GM23338 (cell line): ENCODE data around the gene BARX1. TPM values are rescaled to one million over a fixed set of nuclear protein-coding genes. Genes with fewer than 3 reads are reported as not detected.

Experiments used
- ATAC-seq: fragments of 200-7000 bp; cut with Tn5 transposase; 3 replicates; pipeline ENCODE4 v1.9.1; 2020
- DNase-seq: peaks from one replicate; pipeline ENCODE4 v3.0.0-alpha.2; 2015; ENCODE audit warnings: low spot score
- H2AFZ ChIP-seq: fragments of 200-600 bp; sonication (generic); 2 replicates; pipeline ENCODE4 v1.8.0; 2016; ENCODE audit warnings: antibody characterized with exemption, mild to moderate bottlenecking, moderate library complexity
- H3F3A ChIP-seq: fragments of 200-600 bp; sonication (generic); replicated peaks from 2 replicates; pipeline ENCODE4 v1.8.0; 2017; ENCODE audit warnings: antibody characterized with exemption, mixed run types, low read depth
- H3K27ac ChIP-seq: fragments of 200-600 bp; sonication (generic); 2 replicates; pipeline ENCODE4 v1.6.1; 2016; ENCODE audit warnings: low read depth
- H3K27me3 ChIP-seq: fragments of 200-600 bp; sonication (generic); 2 replicates; pipeline ENCODE4 v1.8.0; 2016; ENCODE audit warnings: mild to moderate bottlenecking, mixed run types, moderate library complexity; ENCODE audit not compliant: insufficient read depth
- H3K36me3 ChIP-seq: fragments of 200-600 bp; sonication (generic); 2 replicates; pipeline ENCODE4 v1.8.0; 2016; ENCODE audit warnings: mild to moderate bottlenecking; ENCODE audit not compliant: insufficient read depth
- H3K4me1 ChIP-seq: fragments of 200-600 bp; sonication (generic); 2 replicates; pipeline ENCODE4 v1.8.0; 2016; ENCODE audit warnings: mild to moderate bottlenecking, moderate library complexity; ENCODE audit not compliant: insufficient read depth
- H3K4me2 ChIP-seq: fragments of 200-600 bp; sonication (generic); 2 replicates; pipeline ENCODE4 v1.7.1; 2017; ENCODE audit warnings: mixed run types
- H3K4me3 ChIP-seq: fragments of 200-600 bp; sonication (generic); 2 replicates; pipeline ENCODE4 v1.6.1; 2016; ENCODE audit warnings: mixed run types
- H3K79me2 ChIP-seq: fragments of 200-600 bp; sonication (generic); replicated peaks from 2 replicates; pipeline ENCODE4 v1.8.0; 2017; ENCODE audit warnings: mild to moderate bottlenecking; ENCODE audit not compliant: insufficient read depth
- H3K9me2 ChIP-seq: fragments of 200-600 bp; sonication (generic); 2 replicates; pipeline ENCODE4 v1.8.0; 2017; ENCODE audit not compliant: insufficient read depth
- H4K20me1 ChIP-seq: fragments of 200-600 bp; sonication (generic); replicated peaks from 2 replicates; pipeline ENCODE4 v1.8.0; 2017; ENCODE audit warnings: mild to moderate bottlenecking; ENCODE audit not compliant: insufficient read depth
- H3K27ac Mint-ChIP-seq: 2 replicates; pipeline ENCODE4 v1.8.0; 2020; ENCODE audit warnings: inconsistent platforms, mild to moderate bottlenecking, moderate library complexity, mixed read lengths
- H3K27me3 Mint-ChIP-seq: 3 replicates; pipeline ENCODE4 v1.8.0; 2022; ENCODE audit warnings: low read depth, mild to moderate bottlenecking, moderate library complexity, mixed read lengths, inconsistent platforms; ENCODE audit not compliant: insufficient read depth, poor library complexity
- H3K36me3 Mint-ChIP-seq: 3 replicates; pipeline ENCODE4 v1.8.0; 2021; ENCODE audit warnings: low read depth, mild to moderate bottlenecking, inconsistent platforms, moderate library complexity, mixed read lengths
- H3K4me1 Mint-ChIP-seq: 3 replicates; pipeline ENCODE4 v1.8.0; 2020; ENCODE audit warnings: mild to moderate bottlenecking, inconsistent platforms, mixed read lengths
- H3K4me3 Mint-ChIP-seq: 3 replicates; pipeline ENCODE4 v1.8.0; 2021; ENCODE audit warnings: moderate library complexity, mild to moderate bottlenecking, inconsistent platforms, mixed read lengths
- H3K9me3 Mint-ChIP-seq: 3 replicates; pipeline ENCODE4 v1.8.0; 2020; ENCODE audit warnings: moderate library complexity, mild to moderate bottlenecking, inconsistent platforms, mixed read lengths
- CREB1 ChIP-seq: fragments of 250-450 bp; sonication (Bioruptor Pico); IDR thresholded peaks from 2 replicates; pipeline ENCODE4 v1.5.0; 2020; ENCODE audit warnings: low read depth, mild to moderate bottlenecking, moderate library complexity
- EZH2 ChIP-seq: fragments of 200-600 bp; sonication (generic); IDR thresholded peaks from one replicate; pipeline ENCODE4 v1.8.0; 2017; ENCODE audit warnings: antibody characterized with exemption, mild to moderate bottlenecking, low read depth; ENCODE audit not compliant: unreplicated experiment
- EZH2phosphoT487 ChIP-seq: fragments of 200-600 bp; sonication (generic); IDR thresholded peaks from one replicate; pipeline ENCODE4 v1.8.1; 2018; ENCODE audit warnings: antibody characterized with exemption; ENCODE audit not compliant: unreplicated experiment
- JUNB ChIP-seq: IDR thresholded peaks from one replicate; pipeline ENCODE4 v1.6.1; 2016; ENCODE audit warnings: antibody characterized with exemption; ENCODE audit not compliant: unreplicated experiment
- NANOG ChIP-seq: IDR thresholded peaks from 2 replicates; pipeline ENCODE4 v1.6.1; 2016; ENCODE audit warnings: antibody characterized with exemption, borderline replicate concordance
- POLR2AphosphoS5 ChIP-seq: IDR thresholded peaks from 2 replicates; pipeline ENCODE4 v1.6.1; 2016; ENCODE audit warnings: antibody characterized with exemption, low read depth
- STAT1 ChIP-seq: IDR thresholded peaks from one replicate; pipeline ENCODE4 v1.6.1; 2016; ENCODE audit warnings: antibody characterized with exemption; ENCODE audit not compliant: unreplicated experiment
- ZNF114 ChIP-seq: fragments of 250-450 bp; sonication (Bioruptor Pico); IDR thresholded peaks from 2 replicates; pipeline ENCODE4 v1.5.0; 2020; ENCODE audit warnings: mild to moderate bottlenecking, moderate library complexity
- ZNF331 ChIP-seq: fragments of 250-450 bp; sonication (Bioruptor Pico); IDR thresholded peaks from 2 replicates; pipeline ENCODE4 v1.5.0; 2020; ENCODE audit warnings: low read depth, mild to moderate bottlenecking, moderate library complexity
- polyA plus RNA-seq: library from polyadenylated mRNA; unstranded; fragments of >200 nt; fragmentation: Nextera tagmentation; extraction: Ambion mirVana; gene quantifications from 2 replicates; pipeline ENCODE4 v1.2.1, GENCODE V29; 2016
- total RNA-seq: library from RNA; depleted of rRNA; stranded (reverse); fragments of >200 nt; shearing (Covaris generic); gene quantifications from 2 replicates; pipeline ENCODE4 v1.2.3, GENCODE V29; 2014
- TF ChIP-seq, protein P1 (sequence below): IDR thresholded peaks from one replicate; pipeline ENCODE4 v1.6.1; 2018; ENCODE audit warnings: antibody characterized with exemption; ENCODE audit not compliant: unreplicated experiment
- TF ChIP-seq, protein P2 (sequence below): IDR thresholded peaks from 2 replicates; pipeline ENCODE4 v1.6.1; 2016; ENCODE audit warnings: antibody characterized with exemption
- TF ChIP-seq, protein P3 (sequence below), 2 experiments: fragments of 200-600 bp in 1 of 2; sonication (generic) in 1 of 2; conservative IDR thresholded peaks; 2 replicates each; pipeline versions ENCODE4 v1.5.1 to v1.6.1; 2016 to 2017; ENCODE audit warnings: antibody characterized with exemption in 2 of 2, low read depth in 2 of 2, mild to moderate bottlenecking in 2 of 2, moderate library complexity in 1 of 2

BARX1 gene
- total and polyA plus RNA-seq, 2 experiments from 2014 or later: 0.87 to 1.6 TPM

DNA sequence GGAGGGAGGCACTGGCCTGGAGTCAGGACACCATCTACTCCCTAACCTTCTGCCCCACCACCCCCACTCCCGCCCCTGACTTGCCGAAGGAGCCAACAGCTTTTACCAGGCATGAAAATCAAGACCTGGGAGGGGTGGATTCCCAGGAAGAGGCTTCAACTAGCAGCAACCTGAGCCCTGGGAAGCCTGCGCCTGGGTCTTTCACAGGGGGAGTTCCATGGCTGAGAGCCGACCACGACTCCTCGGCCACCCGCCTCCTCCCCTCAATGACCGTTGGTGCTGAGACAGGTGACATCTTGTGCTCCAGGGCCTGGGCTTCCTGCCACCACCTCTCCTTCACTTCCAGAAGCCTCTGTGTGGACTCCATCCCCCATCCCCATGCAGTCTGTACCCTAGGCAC lies 37.1 kb downstream of the BARX1 start:
- Histone ChIP-seq H4K20me1 (no peaks in the 10 kb centered on the region), H3K9me2 (no peaks in the 10 kb centered on the region; the same call in 1 of the 2 replicates)
- ATAC-seq: no peak

DNA sequence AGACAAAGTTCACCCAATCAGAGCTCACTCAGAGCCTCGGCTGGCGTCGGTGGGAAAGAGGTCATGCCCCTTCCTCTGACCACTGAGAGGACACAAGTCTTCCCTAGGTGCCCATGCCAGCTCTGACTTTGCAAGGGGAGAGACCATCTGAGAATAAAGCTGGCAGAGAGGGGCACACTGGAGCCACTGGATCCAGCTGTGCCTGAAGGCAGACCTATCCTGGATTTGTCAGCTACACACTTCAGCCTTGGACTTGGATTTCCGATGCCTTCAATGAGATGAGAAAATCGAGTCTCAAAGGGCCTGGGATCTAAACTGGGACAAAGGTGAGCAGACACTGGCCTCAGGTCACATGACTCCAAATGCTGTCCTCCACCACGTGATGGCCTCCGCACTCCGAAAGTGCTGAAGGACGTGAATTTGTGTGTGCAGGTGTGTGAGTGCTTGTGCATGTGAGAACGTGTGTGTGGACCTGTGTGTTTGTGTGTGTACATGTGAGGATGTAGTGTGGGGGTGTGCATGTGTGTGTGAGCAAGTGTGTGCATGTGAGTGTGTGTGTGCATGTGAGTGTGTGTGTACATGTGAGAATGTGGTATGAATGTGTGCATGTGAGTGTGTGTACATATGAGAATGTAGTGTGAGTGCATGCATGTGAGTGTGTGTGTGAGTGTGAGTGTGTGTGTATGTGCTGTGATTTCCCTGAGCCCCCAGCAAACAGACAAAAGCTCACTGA lies 37.9 kb downstream of the BARX1 start:
- DNase-seq: no peak
- Histone ChIP-seq H3K4me1 (no peaks in the 10 kb centered on the region), H3K27ac (no peak overlapping the region), H3K27me3 (no peaks in the 10 kb centered on the region), H2AFZ (no peak overlapping the region), H3K4me3 (no peak overlapping the region), H4K20me1 (no peaks in the 10 kb centered on the region), H3K9me2 (no peaks in the 10 kb centered on the region; the same call in 1 of the 2 replicates), H3K4me2 (no peak overlapping the region), H3F3A (no peaks in the 10 kb centered on the region), H3K79me2 (no peaks in the 10 kb centered on the region), H3K36me3 (no peaks in the 10 kb centered on the region)
- no peak overlapping the region for H3K27ac Mint-ChIP-seq
- no peaks in the 10 kb centered on the region for H3K9me3 Mint-ChIP-seq
- H3K36me3 Mint-ChIP-seq: no peaks in the 10 kb centered on the region
- no peak for TF ChIP-seq ZNF114 (CRISPR knock-in tag)
- TF ChIP-seq ZNF331 (CRISPR knock-in tag): no peak
- ATAC-seq: no peak
- H3K4me1 Mint-ChIP-seq: peaks cover 6% of the 10 kb centered on the region; the same call in 2 of the 3 replicates
- peaks cover 8% of the 10 kb centered on the region for H3K27me3 Mint-ChIP-seq
- no peak overlapping the region for H3K4me3 Mint-ChIP-seq

More for the DNA sequence above, 37.1 kb downstream of the BARX1 start:
- H2AFZ ChIP-seq: no peak overlapping the region
- no peaks in the 10 kb centered on the region for H3K9me3 Mint-ChIP-seq
- no peak overlapping the region for H3K27ac Mint-ChIP-seq
- H3F3A ChIP-seq: no peaks in the 10 kb centered on the region
- H3K27me3 Mint-ChIP-seq: peaks cover 6% of the 10 kb centered on the region
- H3K27me3 ChIP-seq: no peaks in the 10 kb centered on the region
- no peak overlapping the region for H3K4me3 Mint-ChIP-seq
- H3K4me1 ChIP-seq: no peaks in the 10 kb centered on the region
- H3K79me2 ChIP-seq: no peaks in the 10 kb centered on the region
- H3K27ac ChIP-seq: no peak overlapping the region
- TF ChIP-seq CREB1 (CRISPR knock-in tag): no peak
- no peak for TF ChIP-seq ZNF331 (CRISPR knock-in tag)
- TF ChIP-seq, protein P1, sequence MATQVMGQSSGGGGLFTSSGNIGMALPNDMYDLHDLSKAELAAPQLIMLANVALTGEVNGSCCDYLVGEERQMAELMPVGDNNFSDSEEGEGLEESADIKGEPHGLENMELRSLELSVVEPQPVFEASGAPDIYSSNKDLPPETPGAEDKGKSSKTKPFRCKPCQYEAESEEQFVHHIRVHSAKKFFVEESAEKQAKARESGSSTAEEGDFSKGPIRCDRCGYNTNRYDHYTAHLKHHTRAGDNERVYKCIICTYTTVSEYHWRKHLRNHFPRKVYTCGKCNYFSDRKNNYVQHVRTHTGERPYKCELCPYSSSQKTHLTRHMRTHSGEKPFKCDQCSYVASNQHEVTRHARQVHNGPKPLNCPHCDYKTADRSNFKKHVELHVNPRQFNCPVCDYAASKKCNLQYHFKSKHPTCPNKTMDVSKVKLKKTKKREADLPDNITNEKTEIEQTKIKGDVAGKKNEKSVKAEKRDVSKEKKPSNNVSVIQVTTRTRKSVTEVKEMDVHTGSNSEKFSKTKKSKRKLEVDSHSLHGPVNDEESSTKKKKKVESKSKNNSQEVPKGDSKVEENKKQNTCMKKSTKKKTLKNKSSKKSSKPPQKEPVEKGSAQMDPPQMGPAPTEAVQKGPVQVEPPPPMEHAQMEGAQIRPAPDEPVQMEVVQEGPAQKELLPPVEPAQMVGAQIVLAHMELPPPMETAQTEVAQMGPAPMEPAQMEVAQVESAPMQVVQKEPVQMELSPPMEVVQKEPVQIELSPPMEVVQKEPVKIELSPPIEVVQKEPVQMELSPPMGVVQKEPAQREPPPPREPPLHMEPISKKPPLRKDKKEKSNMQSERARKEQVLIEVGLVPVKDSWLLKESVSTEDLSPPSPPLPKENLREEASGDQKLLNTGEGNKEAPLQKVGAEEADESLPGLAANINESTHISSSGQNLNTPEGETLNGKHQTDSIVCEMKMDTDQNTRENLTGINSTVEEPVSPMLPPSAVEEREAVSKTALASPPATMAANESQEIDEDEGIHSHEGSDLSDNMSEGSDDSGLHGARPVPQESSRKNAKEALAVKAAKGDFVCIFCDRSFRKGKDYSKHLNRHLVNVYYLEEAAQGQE: no peak
- no peak for TF ChIP-seq JUNB
- H3K36me3 ChIP-seq: no peaks in the 10 kb centered on the region
- no peaks in the 10 kb centered on the region for H3K36me3 Mint-ChIP-seq
- H3K4me1 Mint-ChIP-seq: peaks cover 5% of the 10 kb centered on the region; the same call in 2 of the 3 replicates
- H3K4me2 ChIP-seq: no peak overlapping the region
- DNase-seq: no peak
- no peak overlapping the region for H3K4me3 ChIP-seq

DNA sequence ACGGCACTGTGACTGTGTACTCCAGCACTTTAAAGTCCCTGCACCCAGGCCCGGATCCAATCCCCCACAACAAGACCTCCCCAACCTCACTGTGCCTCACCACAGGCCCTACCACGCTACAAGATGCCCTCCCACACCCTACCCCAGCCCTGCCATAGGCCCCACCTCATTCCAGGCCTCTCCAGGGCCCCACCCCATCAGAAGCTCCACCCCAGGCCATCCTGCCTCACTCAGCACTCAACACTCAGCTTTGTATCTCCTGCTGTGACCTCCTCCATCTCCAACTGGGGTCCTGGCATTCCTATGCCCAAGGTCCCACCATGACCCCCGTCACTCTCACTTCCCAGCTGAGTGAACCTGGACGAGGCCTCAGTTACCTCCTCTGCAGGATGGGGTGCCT lies 38.8 kb downstream of the BARX1 start:
- Histone ChIP-seq H3K4me1 (no peaks in the 10 kb centered on the region), H2AFZ (no peak overlapping the region), H3K79me2 (no peaks in the 10 kb centered on the region), H3F3A (no peaks in the 10 kb centered on the region), H3K4me3 (no peak overlapping the region), H3K9me2 (no peaks in the 10 kb centered on the region; the same call in 1 of the 2 replicates), H3K4me2 (no peak overlapping the region), H3K27ac (no peak overlapping the region), H3K36me3 (no peaks in the 10 kb centered on the region), H4K20me1 (no peaks in the 10 kb centered on the region), H3K27me3 (no peaks in the 10 kb centered on the region)
- Mint-ChIP-seq H3K27me3 (peaks cover 10% of the 10 kb centered on the region), H3K4me3 (no peak overlapping the region), H3K9me3 (no peaks in the 10 kb centered on the region), H3K4me1 (peaks cover 13% of the 10 kb centered on the region; the same call in 2 of the 3 replicates), H3K27ac (no peak overlapping the region), H3K36me3 (no peaks in the 10 kb centered on the region)
- DNase-seq: no peak
- ATAC-seq: no peak; the same call in 2 of the 3 replicates
- TF ChIP-seq NANOG (no peak), ZNF114 (CRISPR knock-in tag) (no peak), POLR2AphosphoS5 (no peak), JUNB (no peak), EZH2phosphoT487 (no peak), EZH2 (no peak), STAT1 (no peak), ZNF331 (CRISPR knock-in tag) (no peak)
- TF ChIP-seq, protein P2, sequence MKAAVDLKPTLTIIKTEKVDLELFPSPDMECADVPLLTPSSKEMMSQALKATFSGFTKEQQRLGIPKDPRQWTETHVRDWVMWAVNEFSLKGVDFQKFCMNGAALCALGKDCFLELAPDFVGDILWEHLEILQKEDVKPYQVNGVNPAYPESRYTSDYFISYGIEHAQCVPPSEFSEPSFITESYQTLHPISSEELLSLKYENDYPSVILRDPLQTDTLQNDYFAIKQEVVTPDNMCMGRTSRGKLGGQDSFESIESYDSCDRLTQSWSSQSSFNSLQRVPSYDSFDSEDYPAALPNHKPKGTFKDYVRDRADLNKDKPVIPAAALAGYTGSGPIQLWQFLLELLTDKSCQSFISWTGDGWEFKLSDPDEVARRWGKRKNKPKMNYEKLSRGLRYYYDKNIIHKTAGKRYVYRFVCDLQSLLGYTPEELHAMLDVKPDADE: no peak
- TF ChIP-seq, protein P3, sequence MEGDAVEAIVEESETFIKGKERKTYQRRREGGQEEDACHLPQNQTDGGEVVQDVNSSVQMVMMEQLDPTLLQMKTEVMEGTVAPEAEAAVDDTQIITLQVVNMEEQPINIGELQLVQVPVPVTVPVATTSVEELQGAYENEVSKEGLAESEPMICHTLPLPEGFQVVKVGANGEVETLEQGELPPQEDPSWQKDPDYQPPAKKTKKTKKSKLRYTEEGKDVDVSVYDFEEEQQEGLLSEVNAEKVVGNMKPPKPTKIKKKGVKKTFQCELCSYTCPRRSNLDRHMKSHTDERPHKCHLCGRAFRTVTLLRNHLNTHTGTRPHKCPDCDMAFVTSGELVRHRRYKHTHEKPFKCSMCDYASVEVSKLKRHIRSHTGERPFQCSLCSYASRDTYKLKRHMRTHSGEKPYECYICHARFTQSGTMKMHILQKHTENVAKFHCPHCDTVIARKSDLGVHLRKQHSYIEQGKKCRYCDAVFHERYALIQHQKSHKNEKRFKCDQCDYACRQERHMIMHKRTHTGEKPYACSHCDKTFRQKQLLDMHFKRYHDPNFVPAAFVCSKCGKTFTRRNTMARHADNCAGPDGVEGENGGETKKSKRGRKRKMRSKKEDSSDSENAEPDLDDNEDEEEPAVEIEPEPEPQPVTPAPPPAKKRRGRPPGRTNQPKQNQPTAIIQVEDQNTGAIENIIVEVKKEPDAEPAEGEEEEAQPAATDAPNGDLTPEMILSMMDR (conservative IDR thresholded peaks at IDR 0.05; ENCODE audit: low read depth in 2 of 2): no peak
